ENCODE data around the gene DNASE1L3.
"Not testable (repeated sequence)": the region's sequence is repeated elsewhere in the genome, so short reads cannot be mapped to it uniquely, and the experiment has no call there.

The DNASE1L3 gene

DNA sequence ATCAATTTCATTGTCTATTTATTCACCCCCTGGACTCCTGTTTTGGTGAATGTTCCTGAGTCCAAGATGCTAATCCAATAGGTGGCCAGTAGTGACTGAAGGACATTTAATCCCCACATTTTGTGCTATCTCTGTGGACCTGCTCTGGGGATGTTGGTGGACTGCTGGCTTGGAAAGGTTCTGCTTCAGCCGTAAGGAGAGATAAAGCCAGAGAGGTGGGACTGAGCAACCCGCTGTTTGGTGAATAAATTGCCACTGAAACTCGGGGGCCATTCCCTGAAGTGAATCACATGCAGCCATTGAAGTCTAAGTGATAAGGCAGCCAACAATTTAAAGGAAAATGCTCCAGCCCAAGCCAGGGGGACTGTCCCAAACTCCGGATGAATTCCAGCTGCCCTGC is 25.2 kb upstream of the DNASE1L3 start:
- DNase-seq = no peak

DNA sequence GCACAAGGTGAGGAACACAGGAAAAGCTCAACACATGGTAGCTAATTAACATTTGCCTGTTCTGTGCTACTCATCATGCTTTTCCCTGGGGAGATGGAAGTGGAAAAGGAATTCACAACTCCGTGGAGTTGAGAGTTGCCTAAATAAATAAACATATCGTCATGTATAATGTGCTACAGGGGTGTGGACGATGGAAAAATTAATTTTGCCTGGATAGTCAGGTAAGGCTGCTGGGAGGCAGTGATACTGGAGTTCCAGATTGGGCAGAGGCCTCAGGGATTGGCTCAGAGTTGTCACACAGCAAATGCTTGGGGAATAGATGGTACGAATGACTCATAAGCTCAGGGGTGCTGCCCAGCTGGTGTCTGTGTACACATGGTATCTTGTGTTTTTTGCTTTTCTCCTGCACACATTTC is 23.8 kb upstream of the DNASE1L3 start:
- peak; percentile 13 for DNase-seq

DNA sequence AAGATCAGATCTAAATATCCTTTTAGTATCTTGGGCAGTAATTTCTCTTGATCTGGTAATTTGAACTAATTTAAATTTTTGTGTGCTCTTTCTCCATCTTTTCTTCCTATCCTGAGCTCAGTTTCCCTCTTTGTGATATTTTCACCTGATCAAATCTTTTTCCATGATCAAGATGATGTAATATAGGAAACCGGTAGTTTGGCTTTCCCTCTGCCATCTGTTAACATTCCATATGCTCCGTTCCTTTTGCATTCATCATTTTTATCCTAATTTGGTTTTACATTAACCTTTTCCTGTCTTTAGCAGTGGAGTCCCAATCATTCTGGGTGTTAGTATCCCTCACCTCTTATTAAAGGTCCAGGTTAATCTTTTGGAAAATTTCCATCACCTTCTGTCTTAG is 20.9 kb upstream of the DNASE1L3 start:
- DNase-seq = no peak

DNA sequence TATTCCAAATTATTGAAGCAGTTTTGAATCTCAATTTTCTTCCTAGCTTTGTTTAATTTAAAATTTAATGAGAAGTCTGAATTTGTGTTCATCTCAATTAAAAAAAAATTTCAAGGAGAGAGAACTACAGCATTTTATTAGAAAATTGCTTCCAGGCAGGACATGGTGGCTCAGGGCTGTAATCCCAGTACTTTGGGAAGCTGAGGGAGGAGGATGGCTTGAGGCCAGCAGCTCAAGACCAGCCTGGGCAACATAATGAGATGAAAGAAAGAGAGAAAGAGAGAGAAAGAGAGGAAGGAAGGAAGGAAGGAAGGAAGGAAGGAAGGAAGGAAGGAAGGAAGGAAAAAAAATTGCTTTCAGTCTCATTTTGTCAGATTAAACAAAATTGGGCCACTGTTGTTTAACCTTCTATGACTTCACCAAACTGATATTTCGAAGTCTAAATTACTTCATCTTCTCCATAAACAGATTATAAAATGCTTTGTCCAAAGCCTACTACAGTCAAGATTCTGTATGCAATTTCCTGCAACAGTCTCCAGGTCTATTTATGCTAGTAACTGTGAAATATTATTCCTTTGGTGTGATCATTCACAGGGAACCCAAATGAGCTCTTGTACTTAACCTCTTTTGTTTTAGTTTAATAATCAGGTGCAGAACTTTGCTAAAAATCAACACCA is 20.2 kb upstream of the DNASE1L3 start:
- DNase-seq = no peak

DNA sequence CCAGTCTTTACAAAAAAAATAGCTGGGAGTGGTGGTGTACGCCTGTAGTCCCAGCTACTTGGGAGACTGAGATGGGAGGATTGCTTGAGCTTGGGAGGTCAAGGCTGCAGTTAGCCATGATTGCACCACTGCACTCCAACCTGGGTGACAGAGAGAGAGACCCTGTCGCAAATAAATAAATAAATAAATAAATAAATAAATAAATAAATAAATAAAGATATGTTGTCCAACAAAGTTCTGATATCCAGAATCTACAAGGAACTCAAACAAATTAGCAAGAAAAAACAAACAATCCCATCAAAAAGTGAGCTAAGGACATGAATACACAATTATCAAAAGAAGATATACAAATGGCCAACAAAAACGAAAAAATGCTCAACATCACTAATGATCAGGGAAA is 17.2 kb upstream of the DNASE1L3 start:
- not testable (repeated sequence) for DNase-seq

DNA sequence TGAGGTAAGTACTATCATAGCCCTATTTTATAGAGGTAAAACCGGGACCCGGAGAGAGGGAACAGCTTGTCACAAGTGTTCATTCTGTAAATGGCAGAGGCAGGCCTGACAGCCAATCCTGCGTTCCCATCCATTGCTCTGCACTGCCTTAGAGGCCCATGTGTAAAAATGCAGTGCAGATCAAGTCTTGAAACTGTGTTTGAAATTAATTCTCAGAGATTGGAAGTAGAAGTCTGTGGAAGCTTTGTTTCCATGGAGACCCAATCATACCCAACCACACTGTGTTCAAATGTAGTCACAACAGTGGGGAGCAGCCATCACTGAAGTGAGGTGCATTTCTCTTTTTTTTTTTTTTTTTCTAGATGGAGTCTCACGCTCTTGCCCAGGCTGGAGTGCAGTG is 13.1 kb upstream of the DNASE1L3 start:
- no peak for DNase-seq

DNA sequence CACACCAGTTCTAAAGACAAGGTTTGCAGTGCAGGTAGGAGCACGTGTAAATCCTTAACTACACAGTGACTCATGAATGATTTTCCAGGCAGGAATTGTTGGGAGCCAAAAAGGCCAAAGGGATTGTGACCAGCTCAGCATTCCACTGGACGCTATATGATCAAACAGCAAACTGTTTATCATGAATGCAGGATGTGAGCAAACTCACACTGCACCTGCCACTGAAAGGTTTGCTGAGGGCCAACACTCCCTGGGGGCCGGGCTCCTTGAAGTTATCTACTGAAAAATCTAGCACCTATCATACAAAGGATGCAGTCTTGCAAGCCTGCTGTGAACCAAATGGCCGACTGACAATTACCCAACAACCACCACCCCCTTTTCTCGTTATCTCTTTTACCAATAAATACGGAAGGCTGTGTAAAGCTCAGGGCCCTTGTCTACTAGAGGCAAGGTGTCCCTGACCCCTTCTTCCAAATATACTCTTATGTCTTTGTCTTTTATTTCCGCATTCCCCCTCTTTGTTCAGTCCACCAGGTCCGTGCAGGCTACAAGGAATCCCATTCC is 11.5 kb upstream of the DNASE1L3 start:
- DNase-seq = no peak

DNA sequence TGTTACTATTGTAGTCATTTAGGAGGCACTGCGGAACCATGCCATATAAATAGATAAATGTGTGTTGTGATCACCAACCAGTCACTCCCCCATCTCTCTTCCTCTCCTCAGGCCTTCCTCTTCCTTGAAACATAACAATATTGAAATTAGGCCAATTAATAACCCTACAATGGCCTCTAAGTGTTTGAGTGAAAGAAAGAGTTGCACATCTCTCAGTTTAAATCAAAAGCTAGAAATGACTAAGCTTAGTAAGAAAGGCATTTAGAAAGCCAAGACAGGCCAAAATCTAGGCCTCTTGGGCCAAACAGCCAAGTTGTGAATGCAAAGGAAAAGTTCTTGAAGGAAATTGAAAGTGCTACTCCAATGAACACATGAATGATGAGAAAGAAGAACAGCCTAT is 8.1 kb upstream of the DNASE1L3 start:
- no peak for DNase-seq

DNA sequence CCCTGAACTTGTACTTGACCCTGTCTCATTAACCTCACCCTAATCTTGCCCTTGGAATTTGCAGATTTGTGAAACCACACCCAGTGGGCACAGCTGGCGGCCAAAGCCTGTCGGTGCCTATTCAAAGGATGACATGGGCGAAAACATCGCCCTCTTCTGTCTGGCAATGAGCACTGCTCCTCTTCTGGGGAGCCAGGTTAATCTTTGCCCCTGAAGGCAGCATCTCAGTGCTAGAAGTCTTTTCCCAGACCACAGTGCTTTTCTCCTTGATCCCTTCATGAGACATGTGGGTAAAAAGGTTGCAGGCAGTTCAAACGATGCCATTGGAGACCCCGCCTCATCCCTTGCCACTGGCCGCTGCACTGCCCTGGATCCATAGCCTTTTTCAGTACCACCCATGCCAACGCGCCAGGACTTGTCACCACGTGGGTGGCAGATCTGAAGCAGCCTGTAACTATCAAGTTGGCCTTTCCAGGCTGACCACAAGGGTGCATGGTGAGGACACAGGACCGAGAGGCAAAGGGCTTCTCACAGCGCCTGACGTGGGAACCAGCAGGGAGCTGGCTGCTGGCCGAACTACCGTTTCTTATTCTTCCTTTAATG is 6.5 kb upstream of the DNASE1L3 start:
- no peak for DNase-seq

DNA sequence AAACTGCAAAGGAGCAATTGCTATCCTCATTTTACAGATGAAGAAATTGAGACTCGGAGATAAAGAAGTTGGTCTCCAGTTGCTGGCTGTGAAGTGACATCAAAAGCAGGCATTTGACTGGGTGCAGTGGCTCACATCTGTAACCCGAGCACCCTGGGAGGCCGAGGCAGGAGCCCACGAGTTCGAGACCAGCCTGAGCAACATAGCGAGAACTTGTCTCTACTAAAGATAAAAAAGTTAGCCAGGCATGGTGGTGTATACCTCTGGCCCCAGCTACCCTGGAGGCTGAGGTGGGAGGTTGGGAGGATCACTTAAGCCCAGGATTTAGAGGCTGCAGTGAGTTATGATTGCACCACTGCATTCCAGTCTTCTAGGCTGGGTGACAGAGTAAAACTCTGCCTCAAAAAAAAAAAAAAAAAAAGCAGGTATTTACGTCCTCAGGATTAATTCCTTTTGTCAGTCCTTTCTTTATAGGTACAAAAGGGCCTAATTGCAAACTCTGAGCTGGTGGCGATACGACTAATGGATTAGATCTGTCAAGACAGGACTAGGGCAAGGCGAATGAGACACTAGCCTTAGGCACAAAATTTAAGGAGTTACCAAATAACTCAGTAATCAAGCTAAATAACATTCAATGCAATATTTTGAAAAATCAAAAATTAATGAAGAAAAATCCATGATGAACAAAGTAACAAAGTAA is 5.9 kb upstream of the DNASE1L3 start:
- DNase-seq = no peak

DNA sequence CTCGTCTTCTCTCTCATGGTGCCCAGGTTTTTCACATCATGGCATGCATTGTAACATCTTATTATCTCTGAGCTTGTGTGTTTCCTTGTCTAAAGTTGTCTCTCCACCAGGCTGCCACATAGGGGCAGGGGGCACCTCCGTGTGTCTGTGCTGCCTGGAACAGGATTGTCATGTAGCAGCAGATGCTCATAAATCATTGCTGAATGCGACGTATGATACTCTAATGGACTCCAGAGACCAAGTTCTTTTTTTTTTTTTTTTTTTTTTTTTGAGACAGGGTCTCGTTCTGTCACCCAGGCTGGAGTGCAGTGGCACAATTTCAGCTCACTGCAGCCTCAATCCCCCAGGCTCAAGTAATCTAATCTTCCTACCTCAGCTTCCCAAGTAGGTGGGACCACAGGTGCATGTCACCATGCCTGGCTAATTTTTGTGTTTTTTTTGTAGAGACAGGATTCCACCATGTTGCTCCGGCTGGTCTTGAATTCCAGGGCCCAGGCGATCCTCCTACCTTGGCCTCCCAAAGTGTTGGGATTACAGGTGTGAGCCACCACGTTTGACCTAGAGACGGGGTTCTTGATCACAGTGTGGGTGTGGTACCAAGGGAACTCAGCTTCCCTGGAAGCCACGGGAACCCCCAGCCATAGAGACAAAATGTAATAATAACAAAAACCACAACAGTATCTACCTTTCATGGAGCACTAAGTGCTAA is 4.7 kb upstream of the DNASE1L3 start:
- DNase-seq = no peak

DNA sequence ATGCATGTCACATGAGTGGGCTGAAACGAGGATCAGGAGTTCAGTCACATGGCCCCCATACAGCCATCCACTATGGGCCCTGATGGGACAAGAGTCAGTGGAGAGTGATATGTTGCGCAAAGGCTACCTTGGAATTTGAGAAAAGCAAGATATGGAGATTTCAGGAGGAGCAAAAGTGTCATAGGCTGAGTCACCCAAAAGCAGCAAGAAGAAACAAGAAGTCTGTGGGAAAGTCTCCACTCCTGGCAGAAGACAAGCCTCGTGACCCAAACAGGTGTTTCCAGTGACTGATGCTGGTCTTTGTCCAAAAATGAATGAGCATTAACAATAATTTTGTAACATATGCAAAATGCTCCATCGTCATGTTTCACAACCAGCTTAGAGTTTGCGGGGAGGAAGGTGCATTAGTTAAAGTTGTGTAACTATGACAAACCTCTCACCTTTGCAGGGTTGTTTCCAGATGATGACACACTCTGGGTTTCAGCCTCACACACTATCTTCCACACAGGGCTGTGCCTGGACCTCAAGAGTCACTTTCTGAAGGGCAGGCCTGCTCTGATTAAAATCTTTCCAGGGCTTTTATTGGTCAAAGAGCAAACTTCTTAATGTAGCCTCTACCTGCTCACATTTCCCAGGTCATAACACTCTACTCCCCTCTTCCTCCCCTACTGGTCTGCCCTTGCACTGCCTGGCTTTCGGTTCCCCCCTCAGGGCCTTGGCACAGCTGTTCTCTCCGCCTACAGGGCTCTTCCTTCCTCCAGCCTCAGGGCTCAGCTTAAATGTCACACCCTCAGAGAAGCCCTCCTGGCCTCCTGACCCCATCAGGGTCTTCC is 3.9 kb upstream of the DNASE1L3 start:
- no peak for DNase-seq

DNA sequence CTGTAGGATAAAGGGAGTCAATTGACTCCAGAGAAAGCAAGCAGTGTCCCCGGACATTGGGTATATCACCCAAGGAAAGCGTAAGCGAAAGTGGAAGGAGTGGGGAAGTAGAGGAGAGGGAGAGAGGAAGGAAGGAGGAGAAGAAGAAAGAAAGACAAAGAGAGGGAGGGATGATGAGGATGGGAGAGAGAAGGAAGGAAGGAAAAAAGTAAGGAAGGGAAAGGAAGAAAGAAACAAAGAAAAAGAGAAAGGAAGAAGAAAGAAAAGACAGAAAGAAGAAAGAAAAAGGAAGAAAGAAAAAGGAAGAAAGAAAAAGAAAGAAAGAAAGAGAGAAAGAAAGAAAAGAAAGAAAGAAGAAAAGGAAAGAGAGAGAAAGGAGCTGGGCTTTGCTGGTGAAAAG is 839 bp downstream of the DNASE1L3 start:
- DNase-seq = no peak

DNA sequence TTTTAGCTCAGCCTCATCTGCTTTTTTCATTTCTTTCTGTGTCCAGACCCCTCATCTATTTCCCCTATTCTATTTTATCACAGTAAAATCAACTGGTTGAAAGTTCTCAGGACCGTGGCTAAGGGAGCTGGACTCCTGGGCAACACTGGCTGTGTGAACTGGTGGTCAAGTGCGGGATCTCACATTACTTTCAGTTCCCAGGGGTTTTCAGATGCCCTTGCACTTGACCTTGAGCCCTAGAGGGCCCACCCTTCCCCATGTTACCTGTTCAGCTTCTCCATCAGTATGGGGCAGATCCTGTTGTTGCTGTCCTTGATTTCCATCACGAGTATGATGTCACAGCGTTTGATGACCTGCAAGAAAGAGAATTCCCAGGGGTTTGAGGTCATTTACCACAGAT is 2.8 kb downstream of the DNASE1L3 start:
- no peak for DNase-seq

DNA sequence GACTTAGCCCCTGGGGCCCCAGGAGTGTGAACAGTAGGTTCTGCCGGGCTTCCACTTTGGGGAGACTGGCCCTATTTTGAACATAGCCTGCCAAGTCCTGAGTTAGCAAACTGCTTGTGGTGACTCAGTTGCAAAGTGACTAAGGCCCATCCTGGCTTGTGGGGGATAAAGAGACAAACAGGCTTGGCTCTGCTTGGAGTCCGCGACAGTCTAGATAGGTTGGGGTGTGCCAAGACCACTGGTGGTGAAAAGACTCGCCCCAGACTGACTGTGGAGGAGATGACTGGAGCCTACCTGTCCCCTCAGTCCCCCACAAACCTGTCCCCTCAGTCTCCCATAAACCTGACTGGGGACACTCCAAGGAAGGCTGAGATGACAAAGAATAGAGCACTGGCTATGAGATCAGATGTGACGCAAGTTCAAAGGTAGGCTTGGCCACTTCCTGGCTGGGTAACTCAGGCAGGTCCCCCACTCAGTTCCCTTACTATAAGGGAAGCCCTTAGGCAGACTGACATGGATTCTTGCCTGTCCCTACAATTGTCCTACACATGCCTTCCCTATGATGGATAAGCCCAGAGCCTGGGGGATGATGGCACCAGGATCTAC is 4.3 kb downstream of the DNASE1L3 start:
- DNase-seq = no peak

DNA sequence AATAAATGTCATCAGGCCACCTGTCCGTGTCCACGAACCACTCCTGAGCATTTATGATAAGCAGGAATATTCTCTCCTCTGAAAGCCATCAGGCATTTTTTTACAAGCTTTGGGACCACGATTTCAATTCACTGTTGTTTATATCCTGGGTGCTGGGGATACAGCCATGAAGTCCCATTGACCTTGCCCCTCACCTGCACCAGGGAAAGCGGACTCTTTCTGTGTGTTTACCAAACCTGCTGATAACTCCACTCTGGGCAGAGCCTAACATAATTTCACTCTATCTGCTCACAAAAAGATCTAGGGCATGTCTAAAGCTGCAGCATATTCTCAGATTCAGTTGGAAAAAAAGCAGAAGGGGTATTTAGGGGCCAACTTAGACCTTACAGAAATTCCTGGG is 4.8 kb downstream of the DNASE1L3 start:
- DNase-seq = no peak

DNA sequence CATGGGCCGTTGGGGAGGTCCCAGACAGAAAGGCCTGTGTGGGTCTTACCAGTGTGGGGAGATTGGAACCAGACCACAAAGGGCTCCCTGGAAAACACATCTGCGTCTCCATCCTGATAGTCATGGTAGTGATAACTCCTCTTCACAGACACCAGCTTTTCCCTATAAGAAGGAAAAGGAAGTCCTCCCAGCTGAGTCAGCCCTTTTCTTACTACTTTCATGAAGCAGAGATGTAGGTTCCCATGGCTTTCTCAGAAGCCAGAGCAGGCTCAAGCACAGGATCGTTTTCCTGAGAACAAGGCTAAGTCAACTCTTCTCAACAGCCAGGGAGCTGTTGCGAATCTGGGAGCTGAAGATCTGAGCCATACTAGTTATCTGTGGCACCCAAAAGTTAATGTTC is 6.1 kb downstream of the DNASE1L3 start:
- DNase-seq = no peak

DNA sequence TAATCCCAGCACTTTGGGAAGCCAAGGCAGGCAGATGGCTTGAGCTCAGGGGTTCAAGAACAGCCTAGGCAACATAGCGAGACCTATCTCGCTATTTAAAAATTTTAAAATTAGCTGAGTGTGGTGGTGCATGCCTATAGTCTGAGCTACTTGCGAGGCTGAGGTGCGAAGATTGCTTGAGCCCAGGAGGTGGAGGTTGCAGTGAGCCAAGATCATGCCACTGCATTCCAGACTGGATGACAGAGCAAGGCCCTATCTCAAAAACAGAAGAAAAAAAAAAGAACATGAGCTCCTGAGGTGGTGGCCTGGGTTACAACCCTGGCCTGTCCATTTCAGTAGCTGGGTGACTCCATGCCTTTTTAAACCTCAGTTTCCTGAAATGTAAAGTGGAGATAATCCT is 7.2 kb downstream of the DNASE1L3 start:
- DNase-seq = no peak

DNA sequence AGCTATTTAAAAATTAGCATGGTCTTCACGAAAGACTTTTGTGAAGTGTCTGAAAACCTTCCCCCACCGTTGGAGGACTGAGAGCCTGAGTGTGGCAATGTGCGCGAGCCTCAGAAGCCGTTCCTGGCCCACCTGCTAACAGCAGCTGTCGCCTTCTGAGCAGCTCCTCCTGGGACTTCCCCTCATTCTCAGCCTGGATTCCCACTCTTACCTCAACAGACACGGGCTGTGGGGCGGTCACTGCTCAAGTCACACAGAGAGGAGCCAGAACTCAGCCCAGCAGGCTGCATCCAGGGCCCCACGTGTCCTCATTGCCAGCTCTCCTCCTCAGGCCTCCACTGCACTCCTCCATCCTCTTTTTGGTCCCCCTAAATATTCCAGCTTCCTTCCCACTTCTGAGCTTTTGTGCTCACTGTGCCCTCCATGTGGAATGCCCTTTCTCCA is 7.8 kb downstream of the DNASE1L3 start:
- DNase-seq = no peak

DNA sequence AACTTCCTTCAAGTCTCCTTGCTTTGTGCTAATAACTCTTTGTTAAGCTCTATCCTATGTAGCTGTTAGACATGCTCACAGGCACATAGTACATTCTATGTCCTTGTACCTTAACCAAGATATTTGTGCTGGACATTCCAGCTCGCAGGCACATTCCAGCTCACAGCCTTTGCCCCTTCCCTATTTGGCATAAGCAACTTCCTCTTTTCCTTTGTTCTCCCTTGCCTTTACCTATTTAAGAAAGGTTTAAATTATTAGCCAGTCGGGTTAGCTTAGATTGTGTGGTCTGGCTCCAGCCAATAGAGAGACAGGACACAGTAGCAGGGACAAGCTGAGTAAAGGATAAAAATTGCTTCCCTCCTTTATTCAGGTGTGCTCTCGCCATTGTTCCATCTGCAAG is 9.3 kb downstream of the DNASE1L3 start:
- DNase-seq = not testable (repeated sequence)

DNA sequence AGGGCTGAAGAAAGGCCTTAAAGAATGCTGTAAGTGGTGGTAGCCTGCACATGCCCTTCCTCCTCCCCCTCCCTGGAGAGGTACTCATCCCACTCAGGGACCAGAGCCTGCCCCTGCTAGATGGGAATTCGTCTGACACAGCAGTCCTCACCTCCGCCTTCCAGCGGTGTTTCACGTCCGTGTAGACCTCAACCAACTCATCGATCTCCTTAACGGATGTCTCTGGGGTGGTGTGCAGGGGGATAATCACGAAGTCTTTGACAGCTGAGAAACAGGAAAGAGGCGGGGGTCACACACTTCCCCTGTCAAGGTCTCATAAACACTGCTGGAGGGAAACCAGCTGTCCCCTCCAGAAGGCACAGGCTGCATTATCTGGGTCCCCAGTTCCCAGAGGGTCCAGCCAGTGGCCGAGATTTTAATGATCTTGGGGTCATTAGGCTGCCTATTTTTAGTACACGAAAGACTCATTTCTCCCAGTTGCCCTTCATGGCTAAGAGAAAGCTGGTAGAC is 9.9 kb downstream of the DNASE1L3 start:
- DNase-seq = no peak

Measured in amniotic stem cell (primary cell).